ENCODE measurements around the gene MAML1. TPM values are rescaled to one million over a fixed set of nuclear protein-coding genes. Genes with fewer than 3 reads are reported as not detected.

MAML1 gene
- total RNA-seq, 4 donors from 2014 or later = 27.0 to 38.1 (median 31.9) TPM

DNA sequence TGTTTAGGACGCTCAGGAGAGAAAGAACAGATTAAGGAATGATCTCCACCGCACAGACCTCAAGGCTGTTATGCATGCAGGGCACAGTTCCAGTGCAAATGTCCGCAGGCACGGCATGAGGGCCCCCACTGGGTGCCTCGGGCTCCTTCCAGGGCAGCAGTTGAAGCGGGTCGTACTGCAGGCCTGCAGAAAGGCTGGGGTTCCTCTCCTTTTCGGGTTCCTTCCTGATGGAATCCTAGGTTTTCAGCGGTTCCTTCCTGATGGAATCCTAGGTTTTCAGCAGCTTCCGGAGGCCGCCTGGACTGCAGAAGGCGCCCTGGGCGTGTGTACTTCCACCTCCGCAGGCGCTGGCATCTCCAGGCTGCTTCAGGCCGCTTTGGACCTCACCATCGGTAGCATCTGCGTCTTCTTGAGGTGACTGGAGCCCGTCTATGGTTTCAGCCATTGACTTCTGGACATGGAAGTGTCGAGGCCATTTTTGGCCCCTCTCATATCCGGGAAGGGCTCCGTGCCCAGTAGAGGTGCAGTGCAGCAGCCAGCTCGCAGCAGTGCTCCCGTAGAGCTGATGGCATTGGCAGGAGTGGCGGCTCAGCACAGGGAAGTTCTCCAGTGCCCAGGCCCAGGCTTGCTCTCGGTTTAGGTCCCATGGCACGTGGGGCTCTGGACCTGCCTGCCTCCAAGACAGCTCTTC lies 79.7 kb downstream of the MAML1 start:
- Histone ChIP-seq H3K9me3 (no peaks in the 10 kb centered on the region), H3K27ac (no peak overlapping the region), H3K4me3 (no peak overlapping the region), H3K4me1 (peaks cover 0 to 23% (median 14%) of the 10 kb centered on the region in 4 donors), H3K36me3 (peaks cover 0 to 41% (median 0%) of the 10 kb centered on the region in 3 donors), H3K27me3 (no peaks in the 10 kb centered on the region)
- 95% methylated on average over 26 to 27 of the region's 27 CpGs for WGBS, 2 donors
- no peak for DNase-seq (ENCODE audit: low spot score in 2 of 2)
- TF ChIP-seq POLR2A (IDR thresholded peaks at IDR 0.05) = no peak
- no peak for TF ChIP-seq EP300 (IDR thresholded peaks at IDR 0.05)
- no peak for TF ChIP-seq CTCF (IDR thresholded peaks at IDR 0.05)

GRCh38 chr5:179812997-179813607 lies 80.5 kb downstream of the MAML1 start:
- no peak for DNase-seq (ENCODE audit: low spot score in 2 of 2)
- TF ChIP-seq EP300 (IDR thresholded peaks at IDR 0.05) (no peak), CTCF (IDR thresholded peaks at IDR 0.05) (no peak), POLR2A (IDR thresholded peaks at IDR 0.05) (no peak)
- peaks cover 0 to 41% (median 0%) of the 10 kb centered on the region in 3 donors for H3K36me3 ChIP-seq
- H3K9me3 ChIP-seq = no peaks in the 10 kb centered on the region
- H3K4me1 ChIP-seq = peaks cover 0 to 21% (median 13%) of the 10 kb centered on the region in 4 donors
- no peak overlapping the region for H3K4me3 ChIP-seq
- WGBS, 2 donors = 94 to 96% methylated on average over 5 of the region's 5 CpGs
- no peaks in the 10 kb centered on the region for H3K27me3 ChIP-seq
- H3K27ac ChIP-seq = no peak overlapping the region

DNA sequence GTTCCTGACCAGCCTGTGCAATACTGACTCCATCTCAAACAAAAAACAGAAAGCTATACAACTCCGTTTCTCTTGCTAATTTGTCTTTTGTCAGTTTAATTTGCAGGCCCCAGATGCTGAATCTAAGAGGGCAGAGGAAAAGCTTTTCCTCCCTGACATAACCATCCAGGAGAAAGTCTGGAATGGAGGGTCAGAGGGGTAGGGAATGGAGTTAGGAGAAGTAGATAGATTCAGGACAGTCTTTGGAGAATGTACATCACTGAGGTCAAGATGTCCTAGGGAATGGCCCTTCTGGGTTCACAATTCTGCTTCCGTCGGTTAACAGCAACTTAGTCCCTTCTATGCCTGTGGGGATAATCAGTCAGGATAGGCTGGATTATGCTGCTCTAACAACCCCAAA lies 81.5 kb downstream of the MAML1 start:
- Histone ChIP-seq H3K36me3 (peaks cover 0 to 41% (median 0%) of the 10 kb centered on the region in 3 donors), H3K9me3 (no peaks in the 10 kb centered on the region), H3K4me1 (peaks cover 0 to 25% (median 20%) of the 10 kb centered on the region in 4 donors), H3K27me3 (no peaks in the 10 kb centered on the region), H3K27ac (no peak overlapping the region), H3K4me3 (no peak overlapping the region)
- DNase-seq (ENCODE audit: low spot score in 2 of 2) = no peak
- no peak for TF ChIP-seq EP300 (IDR thresholded peaks at IDR 0.05)
- no peak for TF ChIP-seq CTCF (IDR thresholded peaks at IDR 0.05)
- TF ChIP-seq POLR2A (IDR thresholded peaks at IDR 0.05) = no peak
- 67 to 68% methylated on average over 3 of the region's 3 CpGs for WGBS, 2 donors

- Histone ChIP-seq H3K27me3 (no peaks in the 10 kb centered on the region), H3K4me1 (peaks cover 0 to 38% (median 33%) of the 10 kb centered on the region in 4 donors)
- WGBS, 2 donors = 91 to 95% methylated on average over 21 of the region's 21 CpGs
These were observed 83.0 kb downstream of the MAML1 start for GRCh38 chr5:179815491-179816249.

More at GRCh38 chr5:179815491-179816249, 83.0 kb downstream of the MAML1 start:
- peaks cover 0 to 41% (median 0%) of the 10 kb centered on the region in 3 donors for H3K36me3 ChIP-seq
- no peaks in the 10 kb centered on the region for H3K9me3 ChIP-seq
- H3K27ac ChIP-seq = no peak overlapping the region
- no peak overlapping the region for H3K4me3 ChIP-seq
- TF ChIP-seq POLR2A (IDR thresholded peaks at IDR 0.05) (no peak), CTCF (IDR thresholded peaks at IDR 0.05) (no peak), EP300 (IDR thresholded peaks at IDR 0.05) (no peak)
- DNase-seq (ENCODE audit: low spot score in 2 of 2) = no peak
